Activated gamma-delta T cell (primary cell): ENCODE measurements around the gene KRT76.
"Not testable (repeated sequence)": the region's sequence is repeated elsewhere in the genome, so short reads cannot be mapped to it uniquely, and the experiment has no call there.

Experiments
- DNase-seq: peaks from one replicate; lab custom pipeline; 2025; lab: John Stamatoyannopoulos, UW

The KRT76 gene

DNA sequence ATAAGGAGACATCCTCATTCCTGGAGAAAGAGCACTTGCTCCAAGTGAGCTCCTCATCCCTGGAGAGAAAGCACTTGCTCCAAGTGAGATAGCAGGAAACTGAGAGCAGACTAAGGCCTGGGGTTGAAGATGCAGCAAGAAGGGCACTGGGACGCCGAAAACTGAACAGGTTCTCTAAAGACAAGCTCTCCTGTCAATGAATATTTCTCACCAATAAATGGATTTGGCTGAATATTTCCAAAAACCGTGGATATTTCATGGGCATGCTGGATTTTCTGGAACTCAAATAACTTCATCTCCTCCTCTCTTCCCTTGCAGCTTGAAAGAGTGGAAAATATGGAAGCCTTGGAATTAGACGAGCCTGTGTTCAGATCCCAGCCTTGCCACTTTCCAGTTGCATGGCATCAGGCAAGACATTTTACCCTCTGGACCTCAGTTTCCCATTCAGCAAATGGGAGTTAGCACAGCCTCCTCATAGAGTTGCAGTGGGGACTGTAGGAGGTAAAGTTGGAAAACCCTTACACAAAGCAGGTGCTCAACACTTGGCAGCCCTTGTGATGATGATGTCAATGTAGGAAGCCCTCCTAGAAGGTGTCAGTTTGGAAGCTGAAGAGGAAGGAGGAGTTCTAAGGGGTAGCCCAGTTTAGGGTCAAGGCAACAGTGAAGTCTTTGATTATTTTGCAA, 4.4 kb upstream of the KRT76 start:
- DNase-seq: no peak

GRCh38 chr12:52779914-52780313, 2.8 kb upstream of the KRT76 start:
- DNase-seq: no peak

GRCh38 chr12:52778833-52779232, 1.7 kb upstream of the KRT76 start:
- DNase-seq: no peak

DNA sequence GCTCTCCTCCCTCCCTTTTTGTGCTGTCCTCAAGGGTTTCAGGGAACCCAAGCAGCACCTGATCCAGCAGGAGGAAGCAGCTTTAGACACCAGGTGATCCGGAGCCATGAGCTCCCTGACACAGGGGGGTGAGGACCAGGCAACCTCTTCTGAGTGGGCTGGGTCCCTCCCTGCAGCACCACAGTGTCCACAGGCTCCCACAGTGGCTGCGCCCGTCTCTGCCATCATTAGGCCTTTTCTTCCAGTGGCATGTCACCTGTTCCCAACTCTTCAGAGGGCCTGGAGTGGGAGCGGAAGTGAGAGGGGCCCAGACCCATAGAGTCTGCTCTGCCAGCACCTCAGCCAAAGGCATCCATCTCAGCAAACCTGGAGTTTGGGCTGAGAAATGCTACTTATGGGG, 421 bp upstream of the KRT76 start:
- no peak for DNase-seq

DNA sequence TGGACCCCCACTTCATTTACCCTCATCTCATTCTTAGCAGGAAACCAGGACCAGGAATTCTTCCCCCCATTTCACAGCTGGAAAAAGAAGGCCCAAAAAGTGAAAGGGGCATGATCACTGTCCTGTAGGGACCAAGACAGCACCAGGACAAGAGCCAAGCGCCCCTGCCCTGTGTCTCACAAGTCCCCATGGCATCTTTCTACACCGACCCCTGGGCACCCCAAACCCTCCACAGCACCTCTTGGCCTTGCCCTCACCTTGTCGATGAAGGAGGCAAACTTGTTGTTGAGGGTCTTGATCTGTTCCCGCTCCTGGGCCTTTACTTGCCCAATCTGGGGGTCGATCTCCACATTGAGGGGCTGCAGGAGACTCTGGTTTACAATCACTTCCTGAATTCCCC, 710 bp downstream of the KRT76 start:
- no peak for DNase-seq

DNA sequence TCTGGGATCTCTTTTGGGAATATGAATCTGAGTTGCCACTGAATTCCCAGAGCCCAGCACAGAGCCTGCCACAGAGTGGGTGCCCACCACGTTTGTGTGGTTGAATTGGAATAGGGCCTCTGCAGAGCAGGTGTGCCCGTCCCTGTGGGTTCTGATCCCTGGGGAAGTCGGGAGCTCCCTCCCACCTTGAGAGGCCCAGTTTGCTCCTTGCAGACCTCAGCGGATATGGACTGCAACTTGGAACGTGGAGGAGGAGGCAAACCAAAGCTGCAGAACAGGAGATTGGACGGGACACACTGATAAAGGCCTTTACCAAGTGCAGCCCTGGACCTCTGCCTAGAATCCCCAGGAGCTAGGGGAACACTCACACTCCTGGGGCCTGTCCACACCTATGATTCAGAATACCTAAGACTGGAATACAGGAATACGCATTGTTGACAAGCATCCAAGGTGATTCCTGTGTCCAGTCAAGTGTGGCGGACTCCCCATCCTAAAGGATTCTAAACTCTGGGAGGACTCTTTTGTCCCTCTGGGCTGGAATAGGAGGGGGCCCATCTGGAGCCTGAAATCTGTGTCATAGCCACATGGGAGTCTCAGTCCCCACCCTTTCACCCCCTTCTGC, 2.4 kb downstream of the KRT76 start:
- no peak for DNase-seq

DNA sequence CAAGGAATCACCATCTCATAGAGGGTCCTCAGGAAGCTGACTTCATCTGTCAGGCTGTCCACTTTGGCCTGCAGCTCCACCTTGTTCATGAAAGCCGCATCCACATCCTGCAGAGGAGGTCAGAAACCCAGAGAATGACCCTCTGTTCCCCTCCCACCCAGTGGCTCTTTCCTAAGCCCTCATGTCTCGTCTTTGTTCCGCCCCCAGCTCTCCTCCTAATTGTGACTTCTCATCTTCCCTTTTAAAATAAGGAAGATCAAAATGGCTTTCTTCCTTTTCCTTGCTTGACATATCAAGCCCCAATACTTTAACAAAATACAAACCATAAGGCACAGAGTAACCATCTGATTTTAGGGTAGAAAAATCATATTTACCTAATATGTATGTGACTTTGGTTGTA, 4.4 kb downstream of the KRT76 start:
- DNase-seq: no peak

DNA sequence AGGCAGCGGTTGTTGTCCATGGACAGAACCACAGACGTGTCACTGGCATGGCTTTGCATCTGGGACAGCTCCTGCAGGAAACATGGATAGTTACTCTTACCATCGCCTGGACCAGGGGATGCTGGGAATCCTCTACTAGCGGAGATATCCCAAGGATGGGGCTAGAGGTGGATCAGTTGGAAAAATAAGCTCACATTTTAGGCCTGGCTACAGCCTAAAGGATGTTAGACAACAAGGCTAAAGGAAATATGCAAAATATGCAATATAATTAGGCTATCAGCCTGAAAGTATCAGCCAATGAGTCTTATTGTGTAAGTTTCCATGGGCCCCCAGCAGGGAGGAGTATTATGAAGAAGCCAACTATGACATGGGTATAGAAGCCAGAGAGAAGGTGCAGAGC, 5.0 kb downstream of the KRT76 start:
- no peak for DNase-seq

GRCh38 chr12:52771505-52771904, 5.6 kb downstream of the KRT76 start:
- DNase-seq: no peak

DNA sequence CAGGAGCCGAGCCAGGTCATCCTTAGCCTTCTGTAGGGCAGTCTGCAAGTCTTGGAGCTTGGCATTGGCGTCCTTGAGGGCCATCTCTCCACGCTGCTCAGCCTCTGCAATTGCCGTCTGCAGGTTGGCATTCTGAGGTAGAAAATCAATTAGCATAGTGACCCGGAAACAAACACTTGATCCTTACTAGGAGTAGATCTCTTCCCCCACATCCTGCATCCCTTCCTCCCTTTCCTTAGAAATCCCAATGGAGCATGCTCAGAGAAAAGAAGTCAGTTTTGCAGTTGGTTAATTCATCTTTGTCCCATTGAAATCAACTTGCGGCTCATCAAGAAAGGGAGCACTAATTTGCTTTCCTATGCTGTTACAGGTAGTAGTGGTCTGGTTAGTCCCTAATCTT, 6.1 kb downstream of the KRT76 start:
- no peak for DNase-seq

DNA sequence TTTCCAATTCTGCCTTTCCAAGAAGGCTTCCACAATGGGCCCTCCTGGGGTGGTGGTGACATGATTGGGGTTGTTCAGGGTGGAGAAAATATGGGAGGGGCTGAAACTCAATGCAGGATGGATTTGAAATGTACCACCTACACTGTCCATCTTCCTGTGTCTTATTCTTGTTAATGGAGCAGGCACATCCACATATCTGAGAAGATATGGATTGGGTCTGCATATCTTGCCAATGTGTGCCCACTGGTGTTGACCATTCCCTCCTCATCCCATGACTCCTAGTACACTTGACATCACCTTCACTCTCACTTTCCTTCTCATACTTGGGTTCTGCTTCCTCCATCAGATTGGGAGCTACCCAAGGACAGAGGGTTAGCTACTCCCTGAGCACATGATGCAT, 7.2 kb downstream of the KRT76 start:
- DNase-seq: no peak

GRCh38 chr12:52769354-52769753, 7.8 kb downstream of the KRT76 start:
- no peak for DNase-seq

DNA sequence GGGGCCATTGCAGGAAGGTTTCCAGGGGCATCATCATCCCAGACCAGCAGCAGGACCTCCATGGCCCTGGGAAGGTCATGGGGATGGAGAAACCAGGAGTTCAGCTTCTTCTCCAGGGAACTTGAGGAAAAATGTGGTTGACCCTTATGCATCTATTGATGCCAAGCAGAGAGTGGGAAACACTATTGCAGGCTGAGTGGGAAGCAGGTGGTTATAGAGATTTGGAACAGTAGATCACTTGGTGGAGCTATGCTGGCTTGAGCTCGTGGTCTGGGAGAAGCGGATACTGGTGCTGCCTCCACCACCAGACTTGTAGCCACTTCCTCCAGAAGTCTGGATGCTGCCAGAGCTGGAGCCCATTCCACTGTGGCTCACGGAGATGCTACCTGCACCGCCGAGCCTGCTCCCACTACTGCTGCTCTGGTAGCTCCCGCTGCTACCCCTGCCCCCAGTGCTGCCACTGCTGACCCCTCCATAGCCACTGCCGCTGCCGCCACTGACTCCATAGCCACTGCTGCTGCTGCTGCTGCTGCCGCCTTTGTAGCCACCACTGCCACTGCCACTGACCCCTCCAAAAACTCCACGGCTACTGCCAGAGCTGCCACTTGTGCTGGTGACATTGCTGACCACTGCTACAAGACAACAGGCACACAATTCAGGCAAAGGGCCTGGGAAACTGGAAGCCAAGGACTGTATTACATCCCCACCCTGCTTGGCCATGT, 8.5 kb downstream of the KRT76 start:
- no peak for DNase-seq

- no peak for DNase-seq
Observed at GRCh38 chr12:52767427-52767826, 9.7 kb downstream of the KRT76 start.

- no peak for DNase-seq
Observed at GRCh38 chr12:52767020-52767379, 10.1 kb downstream of the KRT76 start.

- no peak for DNase-seq
Observed at GRCh38 chr12:52766351-52767019, 10.7 kb downstream of the KRT76 start.

GRCh38 chr12:52765702-52766101, 11.4 kb downstream of the KRT76 start:
- no peak for DNase-seq

DNA sequence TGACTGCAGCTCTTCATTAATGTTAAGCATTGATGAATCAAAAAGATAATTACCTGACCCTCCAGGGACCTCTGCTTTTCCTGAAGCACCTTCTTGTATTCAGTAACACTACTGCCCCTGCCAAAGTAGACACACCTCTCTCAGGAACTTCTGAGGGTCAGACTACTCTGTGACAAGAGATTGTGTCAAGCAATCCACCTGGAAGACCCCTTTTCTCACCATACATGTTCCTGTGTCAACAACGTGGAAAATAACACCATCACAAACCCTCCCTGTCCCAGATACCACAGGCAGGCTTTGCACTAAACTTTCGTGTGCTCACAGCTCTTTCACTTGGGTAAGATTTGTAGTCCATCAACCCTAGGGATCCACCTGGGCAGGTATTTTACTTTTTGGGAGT, 13.2 kb downstream of the KRT76 start:
- DNase-seq: no peak

GRCh38 chr12:52763036-52763659, 14.0 kb downstream of the KRT76 start:
- DNase-seq: no peak

- no peak for DNase-seq
Observed at GRCh38 chr12:52761802-52762201, 15.3 kb downstream of the KRT76 start.

GRCh38 chr12:52761218-52761617, 15.9 kb downstream of the KRT76 start:
- not testable (repeated sequence) for DNase-seq

DNA sequence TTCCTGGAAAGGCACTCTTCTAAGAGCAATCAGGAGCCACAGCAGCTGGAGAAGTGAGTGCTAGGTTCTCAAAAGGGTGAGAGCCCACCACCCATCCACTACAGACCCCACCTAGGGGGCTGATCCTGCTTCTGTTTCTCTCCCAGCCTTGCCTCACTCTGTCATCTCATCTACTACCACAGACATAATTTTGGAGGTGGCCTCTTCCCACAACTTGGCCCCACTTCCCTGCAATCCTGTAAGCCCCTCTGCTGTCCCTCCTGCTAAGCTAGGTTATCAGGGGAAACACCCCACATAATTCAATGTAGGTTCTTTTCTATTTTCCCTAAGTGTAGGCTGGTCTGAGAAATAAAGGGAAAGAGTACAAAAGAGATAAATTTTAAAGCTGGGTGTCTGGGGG, 16.5 kb downstream of the KRT76 start:
- no peak for DNase-seq
